GM12873 (cell line): Measurements from ENCODE around the gene FGF12.

Source experiments
- CTCF ChIP-seq: IDR thresholded peaks from 2 replicates; pipeline ENCODE4 v1.5.1; 2012; ENCODE audit warnings: low read depth, mild to moderate bottlenecking, moderate library complexity, low read length, control low read depth; ENCODE audit not compliant: insufficient read depth; ENCODE audit errors: missing control alignments

FGF12 gene

DNA sequence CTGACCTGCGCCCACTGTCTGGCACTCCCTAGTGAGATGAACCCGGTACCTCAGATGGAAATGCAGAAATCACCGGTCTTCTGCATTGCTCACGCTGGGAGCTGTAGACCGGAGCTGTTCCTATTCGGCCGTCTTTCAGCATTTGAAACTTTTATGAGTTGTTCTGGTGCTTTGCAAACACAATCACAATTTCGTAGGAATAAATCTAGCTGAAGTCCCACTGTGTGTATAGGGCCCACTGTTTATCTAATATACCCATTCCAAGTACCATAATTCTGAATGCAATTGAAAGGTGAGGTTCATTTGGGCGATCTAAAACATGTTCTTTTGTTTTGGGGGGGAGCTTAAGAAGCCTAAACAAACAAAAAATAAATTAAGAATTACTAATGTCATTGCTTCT lies 572.1 kb downstream of the FGF12 start:
- no peak for TF ChIP-seq CTCF

- no peak for TF ChIP-seq CTCF
Observed at GRCh38 chr3:192133271-192133670, 594.1 kb downstream of the FGF12 start.

- TF ChIP-seq CTCF, result peak; percentile 85
Observed at GRCh38 chr3:192130534-192131132, 596.7 kb downstream of the FGF12 start.

DNA sequence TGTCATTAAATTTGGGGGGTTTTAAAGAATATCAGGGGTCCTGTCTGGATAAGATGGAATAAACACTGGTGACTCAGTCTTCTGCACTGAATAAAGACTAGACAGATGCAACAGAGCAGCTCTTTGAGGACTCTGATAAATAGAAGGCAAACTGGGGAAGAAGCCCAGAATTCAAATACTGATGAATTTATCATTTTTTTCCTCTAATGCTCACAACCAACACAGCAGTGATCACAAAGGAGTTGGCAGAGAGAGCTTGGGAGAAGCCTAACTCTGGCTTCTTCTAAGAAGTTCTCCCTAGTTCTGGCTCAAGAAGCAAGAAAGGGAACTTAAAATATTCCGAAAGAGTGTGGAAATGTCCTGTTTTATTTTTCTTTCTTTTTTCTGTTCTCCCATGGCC lies 597.8 kb downstream of the FGF12 start:
- no peak for TF ChIP-seq CTCF

GRCh38 chr3:192128922-192129321 lies 598.4 kb downstream of the FGF12 start:
- TF ChIP-seq CTCF, result no peak

GRCh38 chr3:192128060-192128459 lies 599.3 kb downstream of the FGF12 start:
- TF ChIP-seq CTCF, result no peak

GRCh38 chr3:192122832-192123594 lies 604.3 kb downstream of the FGF12 start:
- TF ChIP-seq CTCF, result no peak
